HepG2 (cell line): Measurements from ENCODE around the gene KSR1. TPM values are rescaled to one million over a fixed set of nuclear protein-coding genes. Genes with fewer than 3 reads are reported as not detected.

ENCODE experiments used
- ATAC-seq: fragments of 200-7000 bp; cut with Tn5 transposase; 3 replicates; pipeline ENCODE4 v1.9.1; 2020; ENCODE audit warnings: mild to moderate bottlenecking, moderate library complexity
- BruUV-seq: library from RNA; stranded (reverse); fragments of 400-500 nt; replicated peaks from 2 replicates; lab custom pipeline; 2021; lab: Mats Ljungman, UMichigan
- CTCF ChIA-PET: fragments of 300-600 bp; formaldehyde crosslinking; extraction: SDS; loops from one replicate; lab custom pipeline; 2021; ENCODE audit warnings: low total read pairs, inconsistent platforms, low intra/inter-chr PET ratio; lab: Yijun Ruan, JAX
- POLR2A ChIA-PET: fragments of 350-600 bp; sonication (Branson Sonifier 250); formaldehyde crosslinking; loops from one replicate; lab custom pipeline; 2020; ENCODE audit warnings: antibody characterized with exemption, inconsistent platforms; lab: Yijun Ruan, JAX
- DNase-seq: peaks from one replicate; pipeline ENCODE4 v3.0.0-alpha.2; 2015; ENCODE audit warnings: low spot score
- FAIRE-seq: peaks from 3 replicates; lab custom pipeline; 2011; peaks lifted over from hg19 to GRCh38; lab: Jason Lieb, UNC
- H2AFZ ChIP-seq: one replicate; pipeline ENCODE4 v1.6.1; 2011; ENCODE audit warnings: low read length, inconsistent platforms
- H3K27ac ChIP-seq: fragments of 300-600 bp; 3 replicates; pipeline ENCODE4 v1.8.0; 2011; ENCODE audit warnings: mixed run types, mild to moderate bottlenecking, mixed read lengths, low read length, inconsistent platforms; ENCODE audit not compliant: insufficient read depth; ENCODE audit errors: extremely low read length
- H3K27me3 ChIP-seq, 2 experiments: fragments of 200-600 bp in 1 of 2; 2 replicates in 1 of 2; 3 replicates in 1 of 2; pipeline versions ENCODE4 v1.6.0 to v1.8.0; 2011; ENCODE audit warnings: low read length in 2 of 2, mild to moderate bottlenecking in 2 of 2, moderate library complexity in 2 of 2, inconsistent platforms in 1 of 2; ENCODE audit not compliant: insufficient read depth in 2 of 2, control insufficient read depth in 1 of 2
- H3K36me3 ChIP-seq, 2 experiments: fragments of 200-600 bp in 1 of 2; replicated peaks in 1 of 2; 2 replicates in 1 of 2; 3 replicates in 1 of 2; pipeline versions ENCODE4 v1.5.1 to v1.8.0; 2011; ENCODE audit warnings: low read length in 2 of 2, inconsistent platforms in 1 of 2; ENCODE audit not compliant: insufficient read depth in 2 of 2, control insufficient read depth in 1 of 2
- H3K4me1 ChIP-seq: 2 replicates; pipeline ENCODE4 v1.5.1; 2012; ENCODE audit warnings: low read length, inconsistent platforms; ENCODE audit not compliant: insufficient read depth
- H3K4me2 ChIP-seq: 2 replicates; pipeline ENCODE4 v1.6.0; 2011; ENCODE audit warnings: low read depth, low read length, inconsistent platforms
- H3K4me3 ChIP-seq, 3 experiments: fragments of 200-600 bp in 1 of 3; sonication (generic), shearing (Covaris generic) in 1 of 3; replicated peaks in 1 of 3; 2 replicates each; pipeline ENCODE4 v1.5.1; 2011 to 2016; ENCODE audit warnings: low read length in 3 of 3, inconsistent platforms in 2 of 3, low read depth in 2 of 3, mild to moderate bottlenecking in 2 of 3, control low read depth in 1 of 3, mixed read lengths in 1 of 3; ENCODE audit not compliant: insufficient read depth in 1 of 3
- H3K79me2 ChIP-seq: one replicate; pipeline ENCODE4 v1.6.1; 2011; ENCODE audit warnings: low read length, inconsistent platforms; ENCODE audit not compliant: insufficient read depth
- H3K9ac ChIP-seq: 2 replicates; pipeline ENCODE4 v1.6.0; 2011; ENCODE audit warnings: mild to moderate bottlenecking, low read depth, low read length, inconsistent platforms; ENCODE audit not compliant: insufficient read depth
- H3K9me3 ChIP-seq: 2 replicates; pipeline ENCODE4 v1.5.1; 2012; ENCODE audit warnings: mild to moderate bottlenecking, low read length
- H4K20me1 ChIP-seq: 2 replicates; pipeline ENCODE4 v1.6.0; 2011; ENCODE audit warnings: inconsistent platforms, mild to moderate bottlenecking, low read length, moderate library complexity; ENCODE audit not compliant: insufficient read depth
- MAFF ChIP-seq: IDR thresholded peaks from 2 replicates; pipeline ENCODE4 v1.6.1; 2011; ENCODE audit warnings: low read depth, low read length, improper control_type of control experiment
- MAFK ChIP-seq, 2 experiments: IDR thresholded peaks in 1 of 2; conservative IDR thresholded peaks in 1 of 2; 2 replicates each; pipeline ENCODE4 v1.6.1; 2011; ENCODE audit warnings: improper control_type of control experiment in 2 of 2, low read length in 2 of 2
- NBN ChIP-seq: fragments of 450-650 bp; conservative IDR thresholded peaks from 2 replicates; pipeline ENCODE4 v1.6.1; 2017
- ZNF281 ChIP-seq: sonication (generic); formaldehyde crosslinking; IDR thresholded peaks from 2 replicates; pipeline ENCODE4 v1.4.0; 2020; ENCODE audit warnings: missing genetic modification reagents, borderline replicate concordance
- WGBS: methylation state at CpG from one replicate; pipeline ENCODE4 v1.1.6; 2017; ENCODE audit warnings: low lambda C conversion rate; 5-methylcytosine and 5-hydroxymethylcytosine counted together
- in situ Hi-C: cut with HindIII; loops from 2 replicates; pipeline ENCODE4 v1.10.0; 2017; ENCODE audit warnings: low pct_unique_long_range_greater_than_20kb; ENCODE audit not compliant: extremely low pct_ligation_motif_present
- intact Hi-C: fragments of 100-400 bp; cut with micrococcal nuclease; formaldehyde crosslinking; loops from one replicate; pipeline ENCODE4 v1.10.0; 2022; ENCODE audit not compliant: unreplicated experiment
- polyA plus RNA-seq, 8 experiments: library from polyadenylated mRNA; depleted of rRNA in 3 of 8; stranded (reverse) in 7 of 8; unstranded in 1 of 8; fragments of >200 nt; fragmentation: Illumina TruSeq in 4 of 8; extraction: Trizol in 4 of 8; gene quantifications; 2 replicates each; pipeline versions ENCODE4 v1.2.1 to v1.2.3, GENCODE V29; 2011 to 2016; ENCODE audit warnings: low read depth in 4 of 8, missing spikeins in 1 of 8, mixed read lengths in 1 of 8; ENCODE audit not compliant: insufficient read depth in 1 of 8
- total RNA-seq, 5 experiments: library from RNA; depleted of rRNA; stranded (reverse); fragments of >200 nt; fragmentation: Illumina TruSeq; extraction: Trizol; gene quantifications; 2 replicates each; pipeline ENCODE4 v1.2.3, GENCODE V29; 2016; ENCODE audit warnings: low read depth in 1 of 5

Gene KSR1
- total and polyA plus RNA-seq, 2 of the 13 experiments (the other 11 are each of a cell fraction or from before 2014, with no cell fraction given): 10.1 to 16.6 TPM

GRCh38 chr17:27512031-27512430 is 55.8 kb downstream of the KSR1 start:
- Histone ChIP-seq H3K4me1 (peaks cover 11% of the 10 kb centered on the region), H3K27me3 (no peaks in the 10 kb centered on the region), H3K36me3 (no peaks in the 10 kb centered on the region), H3K4me3 (no peak overlapping the region), H4K20me1 (no peaks in the 10 kb centered on the region), H2AFZ (no peak overlapping the region), H3K9me3 (no peaks in the 10 kb centered on the region), H3K27ac (no peak overlapping the region), H3K79me2 (peaks cover 30% of the 10 kb centered on the region), H3K9ac (no peak overlapping the region), H3K4me2 (no peak overlapping the region)
- CTCF ChIA-PET: no interaction called here
- BruUV-seq: no TSS peak
- POLR2A ChIA-PET: interaction anchor here (2.0 kb wide), 1 partner anchor 9 kb away, joined by 6 read pairs; no protein-coding TSS in a partner anchor
- 98% methylated on average over 2 of the region's 2 CpGs for WGBS
- no peak for DNase-seq
- ATAC-seq: no peak
- FAIRE-seq: no peak
- in situ Hi-C loops: no loop called here
- TF ChIP-seq MAFF (peak; percentile 33; the same call in 1 of the 2 replicates), NBN (no peak), MAFK (conservative IDR thresholded peaks at IDR 0.05 in 1 of 2, IDR thresholded peaks at IDR 0.05 in 1 of 2; ENCODE audit: low read length in 2 of 2) (peak; percentile 56 to 57)
- intact Hi-C loops: no loop called here

DNA sequence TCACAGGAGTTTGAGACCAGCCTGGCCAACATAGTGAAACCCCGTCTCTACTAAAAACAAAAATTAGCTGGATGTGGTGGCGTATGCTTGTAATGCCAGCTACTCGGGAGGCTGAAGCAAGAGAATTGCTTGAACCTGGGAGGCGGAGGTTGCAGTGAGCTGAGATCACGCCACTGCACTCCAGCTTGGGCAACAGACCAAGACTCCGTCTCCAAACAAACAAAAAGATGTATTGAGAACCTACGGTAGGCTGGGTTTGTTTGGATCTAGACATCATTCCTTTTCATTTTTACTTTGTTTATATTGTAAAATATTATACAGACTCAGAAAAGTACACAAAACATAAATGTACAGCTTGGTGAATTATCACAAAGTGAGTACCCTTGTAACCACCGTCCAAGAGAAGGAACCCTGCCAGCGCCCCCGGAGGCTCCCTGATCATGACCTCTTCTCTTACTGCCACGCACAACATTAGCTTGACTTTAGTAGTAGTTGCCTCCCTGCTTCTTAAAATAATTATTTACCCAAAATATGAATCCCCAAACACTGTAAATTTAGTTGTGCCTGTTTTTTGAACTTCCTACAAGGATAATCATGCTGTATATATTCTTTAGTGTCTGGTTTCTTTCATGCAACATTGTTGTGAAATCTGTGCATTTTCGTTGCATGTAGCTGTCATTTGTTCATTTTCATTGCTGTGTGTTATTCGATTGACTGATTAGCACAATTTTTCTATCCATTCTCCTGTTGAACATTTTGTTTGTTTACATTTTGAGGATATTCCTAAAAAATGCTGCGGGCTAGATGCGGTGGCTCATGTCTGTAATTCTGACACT is 56.5 kb downstream of the KSR1 start:
- no peaks in the 10 kb centered on the region for H3K9me3 ChIP-seq
- no peaks in the 10 kb centered on the region for H3K27me3 ChIP-seq
- peaks cover 30% of the 10 kb centered on the region for H3K79me2 ChIP-seq
- ATAC-seq (no peak), FAIRE-seq (no peak), DNase-seq (no peak)
- H3K27ac ChIP-seq: no peak overlapping the region
- ChIA-PET CTCF (no interaction called here), POLR2A (interaction anchor here (2.0 kb wide), 1 partner anchor 8 kb away, joined by 6 read pairs; no protein-coding TSS in a partner anchor)
- no TSS peak for BruUV-seq
- no peak for TF ChIP-seq ZNF281
- H3K4me1 ChIP-seq: peaks cover 11% of the 10 kb centered on the region
- no peaks in the 10 kb centered on the region for H4K20me1 ChIP-seq
- in situ Hi-C loops (no loop called here), intact Hi-C loops (no loop called here)
- WGBS: 94% methylated on average over 15 of the region's 15 CpGs
- H2AFZ ChIP-seq: no peak overlapping the region
- H3K4me3 ChIP-seq: no peak overlapping the region
- H3K36me3 ChIP-seq: no peaks in the 10 kb centered on the region
- no peak overlapping the region for H3K9ac ChIP-seq
- H3K4me2 ChIP-seq: no peak overlapping the region
